Loucy (cell line): Measurements from ENCODE around the gene KCNMA1.

Source experiments
- H2AFZ ChIP-seq: fragments of 200-600 bp; sonication (generic); 2 replicates; pipeline ENCODE4 v1.6.0; 2016; ENCODE audit warnings: antibody characterized with exemption, mild to moderate bottlenecking, low read length, moderate library complexity
- H3F3A ChIP-seq: fragments of 200-600 bp; 2 replicates; pipeline ENCODE4 v1.6.0; 2016; ENCODE audit warnings: antibody characterized with exemption, low read depth, mild to moderate bottlenecking
- H3K27me3 ChIP-seq: fragments of 200-600 bp; sonication (generic); 2 replicates; pipeline ENCODE4 v1.6.1; 2014; ENCODE audit warnings: low read length, mild to moderate bottlenecking; ENCODE audit not compliant: insufficient read depth, poor library complexity, severe bottlenecking
- H3K36me3 ChIP-seq: fragments of 200-600 bp; sonication (generic); 2 replicates; pipeline ENCODE4 v1.6.1; 2016; ENCODE audit warnings: low read length; ENCODE audit not compliant: insufficient read depth
- H3K4me1 ChIP-seq: fragments of 200-600 bp; sonication (generic); 2 replicates; pipeline ENCODE4 v1.5.1; 2014; ENCODE audit warnings: low read length, mild to moderate bottlenecking; ENCODE audit not compliant: insufficient read depth, poor library complexity, severe bottlenecking
- H3K4me2 ChIP-seq: fragments of 200-600 bp; sonication (generic); 2 replicates; pipeline ENCODE4 v1.6.0; 2014; ENCODE audit warnings: antibody characterized with exemption, low read length, low read depth, mild to moderate bottlenecking; ENCODE audit not compliant: poor library complexity, severe bottlenecking
- H3K4me3 ChIP-seq: fragments of 200-600 bp; sonication (generic); 2 replicates; pipeline ENCODE4 v1.5.1; 2014; ENCODE audit warnings: low read length, mild to moderate bottlenecking, mixed read lengths; ENCODE audit not compliant: poor library complexity, severe bottlenecking
- H3K79me2 ChIP-seq: fragments of 200-600 bp; sonication (generic); 2 replicates; pipeline ENCODE4 v1.6.1; 2014; ENCODE audit warnings: low read length; ENCODE audit not compliant: insufficient read depth
- H3K9ac ChIP-seq: fragments of 200-600 bp; sonication (generic); 2 replicates; pipeline ENCODE4 v1.6.0; 2014; ENCODE audit warnings: mild to moderate bottlenecking, low read depth, low read length, moderate library complexity; ENCODE audit not compliant: poor library complexity, severe bottlenecking
- H3K9me2 ChIP-seq: fragments of 200-600 bp; sonication (generic); replicated peaks from 2 replicates; pipeline ENCODE4 v1.6.1; 2016; ENCODE audit warnings: low read depth, low read length, mixed read lengths
- H3K9me3 ChIP-seq: fragments of 200-600 bp; sonication (generic); 2 replicates; pipeline ENCODE4 v1.6.1; 2014; ENCODE audit warnings: mild to moderate bottlenecking, antibody characterized with exemption, low read length, low read depth; ENCODE audit not compliant: insufficient read depth
- H4K20me1 ChIP-seq: fragments of 200-600 bp; sonication (generic); 2 replicates; pipeline ENCODE4 v1.6.0; 2014; ENCODE audit warnings: antibody characterized with exemption, low read length, mild to moderate bottlenecking; ENCODE audit not compliant: insufficient read depth, poor library complexity, severe bottlenecking
- EZH2phosphoT487 ChIP-seq: fragments of 200-600 bp; IDR thresholded peaks from 2 replicates; pipeline ENCODE4 v1.6.1; 2018; ENCODE audit warnings: antibody characterized with exemption, mild to moderate bottlenecking, moderate library complexity, borderline replicate concordance
- TF ChIP-seq, protein P1 (sequence below): fragments of 200-600 bp; sonication (generic); conservative IDR thresholded peaks from 2 replicates; pipeline ENCODE4 v1.5.1; 2014; ENCODE audit warnings: mild to moderate bottlenecking, antibody characterized with exemption, low read length

KCNMA1 gene

DNA sequence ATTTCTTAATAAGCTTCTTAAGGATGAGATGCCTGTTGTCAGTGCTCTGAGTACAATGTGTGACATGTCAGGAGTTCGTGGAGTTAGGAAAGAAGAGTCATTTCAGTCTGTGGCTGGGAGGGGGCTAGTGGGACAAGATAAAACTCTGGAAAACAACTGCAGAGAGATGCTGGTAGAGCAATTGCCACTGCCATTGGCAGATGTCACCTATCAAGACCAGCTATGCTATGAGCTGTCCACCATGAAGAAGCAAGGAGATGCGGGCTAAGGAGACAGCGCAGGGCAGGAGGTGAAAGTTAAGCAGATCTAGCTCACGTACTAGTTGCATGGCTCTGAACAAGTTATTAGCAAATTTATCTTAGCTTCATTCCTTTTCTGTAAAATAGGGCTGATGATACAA is 756.7 kb downstream of the KCNMA1 start:
- Histone ChIP-seq H3K9me2 (no peaks in the 10 kb centered on the region), H3F3A (peaks cover 12% of the 10 kb centered on the region; the same call in 1 of the 2 replicates), H2AFZ (no peak overlapping the region), H3K4me2 (peak overlapping the region; percentile 78), H3K79me2 (no peaks in the 10 kb centered on the region), H4K20me1 (no peaks in the 10 kb centered on the region), H3K9me3 (no peaks in the 10 kb centered on the region), H3K9ac (peak overlapping the region; percentile 73), H3K27me3 (no peaks in the 10 kb centered on the region), H3K4me1 (peaks cover 63% of the 10 kb centered on the region), H3K4me3 (no peak overlapping the region), H3K36me3 (no peaks in the 10 kb centered on the region)
- TF ChIP-seq EZH2phosphoT487: no peak
- TF ChIP-seq, protein P1, sequence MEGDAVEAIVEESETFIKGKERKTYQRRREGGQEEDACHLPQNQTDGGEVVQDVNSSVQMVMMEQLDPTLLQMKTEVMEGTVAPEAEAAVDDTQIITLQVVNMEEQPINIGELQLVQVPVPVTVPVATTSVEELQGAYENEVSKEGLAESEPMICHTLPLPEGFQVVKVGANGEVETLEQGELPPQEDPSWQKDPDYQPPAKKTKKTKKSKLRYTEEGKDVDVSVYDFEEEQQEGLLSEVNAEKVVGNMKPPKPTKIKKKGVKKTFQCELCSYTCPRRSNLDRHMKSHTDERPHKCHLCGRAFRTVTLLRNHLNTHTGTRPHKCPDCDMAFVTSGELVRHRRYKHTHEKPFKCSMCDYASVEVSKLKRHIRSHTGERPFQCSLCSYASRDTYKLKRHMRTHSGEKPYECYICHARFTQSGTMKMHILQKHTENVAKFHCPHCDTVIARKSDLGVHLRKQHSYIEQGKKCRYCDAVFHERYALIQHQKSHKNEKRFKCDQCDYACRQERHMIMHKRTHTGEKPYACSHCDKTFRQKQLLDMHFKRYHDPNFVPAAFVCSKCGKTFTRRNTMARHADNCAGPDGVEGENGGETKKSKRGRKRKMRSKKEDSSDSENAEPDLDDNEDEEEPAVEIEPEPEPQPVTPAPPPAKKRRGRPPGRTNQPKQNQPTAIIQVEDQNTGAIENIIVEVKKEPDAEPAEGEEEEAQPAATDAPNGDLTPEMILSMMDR: no peak

DNA sequence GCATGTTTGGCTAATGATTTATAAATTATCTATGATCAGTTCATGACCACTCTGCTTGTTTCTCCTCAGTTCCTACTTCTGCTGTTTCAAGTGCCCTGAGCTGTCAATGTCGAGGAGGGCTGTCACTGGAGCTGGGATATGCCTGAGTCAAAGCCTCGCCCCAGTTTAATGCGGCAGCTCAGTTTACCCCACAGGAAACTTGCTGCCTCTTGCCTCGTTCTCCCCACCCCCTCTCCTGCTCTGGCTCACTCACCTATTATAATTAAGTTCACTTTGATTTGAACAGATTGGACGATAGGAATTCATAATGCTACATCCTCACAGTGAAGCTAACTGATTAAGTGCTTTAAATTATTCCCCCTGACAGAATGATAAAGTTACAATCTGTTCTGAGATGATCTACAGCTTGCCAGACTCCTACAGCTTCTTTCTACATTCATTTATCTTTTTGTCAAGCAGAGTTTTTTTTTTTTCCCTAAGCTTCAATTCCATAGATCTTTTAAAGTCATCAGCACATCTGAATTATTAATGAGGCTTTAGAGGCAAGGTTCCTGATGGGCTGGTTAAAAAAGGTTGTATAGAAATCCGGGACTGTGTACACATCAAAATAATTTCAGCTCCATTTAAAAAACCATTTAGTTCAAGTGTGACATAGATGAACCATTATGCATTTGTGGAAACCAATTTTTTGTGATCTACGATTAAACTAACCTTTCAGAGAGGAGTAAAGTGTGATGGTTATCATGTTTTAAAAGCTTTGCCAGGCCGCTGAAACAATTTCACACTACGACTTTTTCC is 758.3 kb downstream of the KCNMA1 start:
- H3K4me2 ChIP-seq: no peak overlapping the region
- no peak for TF ChIP-seq EZH2phosphoT487
- TF ChIP-seq, protein P1: no peak
- 0 out of 2 replicates have a peak overlapping the region, but pooled peaks have one; percentile 8 for H2AFZ ChIP-seq

DNA sequence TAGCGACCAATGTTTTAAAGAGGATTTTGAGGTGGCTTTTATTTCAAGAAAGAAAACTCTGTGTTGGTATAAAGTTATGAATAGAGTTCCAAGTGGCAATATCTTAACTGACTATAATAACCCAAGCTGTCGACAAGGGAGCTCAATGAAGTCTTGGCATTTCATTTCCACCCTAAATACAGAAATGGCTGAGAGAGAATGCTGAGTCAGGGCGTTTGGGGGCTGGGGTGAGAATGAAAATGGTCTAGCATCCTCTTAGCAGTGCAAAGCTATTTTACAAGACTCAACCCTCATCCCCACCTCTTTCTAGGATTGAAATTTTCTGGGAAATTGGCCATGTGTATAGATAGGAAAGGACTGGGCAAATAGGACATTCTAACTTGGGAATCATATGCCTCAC is 759.1 kb downstream of the KCNMA1 start:
- Histone ChIP-seq H3K4me3 (no peak overlapping the region), H3F3A (peaks cover 12% of the 10 kb centered on the region; the same call in 1 of the 2 replicates), H4K20me1 (no peaks in the 10 kb centered on the region), H3K4me2 (no peak overlapping the region), H3K9me3 (no peaks in the 10 kb centered on the region), H2AFZ (0 out of 2 replicates have a peak overlapping the region, but pooled peaks have one; percentile 31), H3K27me3 (no peaks in the 10 kb centered on the region), H3K9ac (no peak overlapping the region), H3K4me1 (peaks cover 48% of the 10 kb centered on the region), H3K79me2 (no peaks in the 10 kb centered on the region), H3K36me3 (no peaks in the 10 kb centered on the region), H3K9me2 (no peaks in the 10 kb centered on the region)
- no peak for TF ChIP-seq EZH2phosphoT487
- TF ChIP-seq, protein P1: no peak

More for the DNA sequence above, 758.3 kb downstream of the KCNMA1 start:
- H3K9me2 ChIP-seq: no peaks in the 10 kb centered on the region
- no peaks in the 10 kb centered on the region for H3K79me2 ChIP-seq
- no peaks in the 10 kb centered on the region for H3K27me3 ChIP-seq
- no peaks in the 10 kb centered on the region for H4K20me1 ChIP-seq
- H3K9ac ChIP-seq: no peak overlapping the region
- no peaks in the 10 kb centered on the region for H3K36me3 ChIP-seq
- peaks cover 12% of the 10 kb centered on the region; the same call in 1 of the 2 replicates for H3F3A ChIP-seq
- no peak overlapping the region for H3K4me3 ChIP-seq
- peaks cover 49% of the 10 kb centered on the region for H3K4me1 ChIP-seq
- H3K9me3 ChIP-seq: no peaks in the 10 kb centered on the region
